Panc1 (cell line): ENCODE data around the gene IPO11. TPM values are rescaled to one million over a fixed set of nuclear protein-coding genes. Genes with fewer than 3 reads are reported as not detected.
"Not testable (repeated sequence)": the region's sequence is repeated elsewhere in the genome, so short reads cannot be mapped to it uniquely, and the experiment has no call there.

Experiments
- ATAC-seq: fragments of 200-7000 bp; cut with Tn5 transposase; 2 replicates; pipeline ENCODE4 v1.9.1; 2020; ENCODE audit warnings: mild to moderate bottlenecking, moderate library complexity
- BruUV-seq: library from RNA; stranded (reverse); fragments of 400-500 nt; replicated peaks from 2 replicates; lab custom pipeline; 2021; lab: Mats Ljungman, UMichigan
- CTCF ChIA-PET: fragments of 300-600 bp; sonication (Branson Sonifier 250); formaldehyde crosslinking; loops from one replicate; lab custom pipeline; 2022; ENCODE audit warnings: antibody characterized with exemption; lab: Charles Lee
- POLR2A ChIA-PET: fragments of 300-600 bp; sonication (Branson Sonifier 250); formaldehyde crosslinking; loops from one replicate; lab custom pipeline; 2022; ENCODE audit warnings: antibody characterized with exemption; lab: Charles Lee
- DNase-seq: peaks from one replicate; pipeline ENCODE4 v3.0.0-alpha.2; 2010; ENCODE audit warnings: low read depth, low spot score
- H3K27ac ChIP-seq: 2 replicates; pipeline ENCODE4 v1.5.1; 2011; ENCODE audit warnings: mild to moderate bottlenecking, low read length, inconsistent platforms
- H3K27me3 ChIP-seq: fragments of 200-500 bp; sonication (Bioruptor generic); 2 replicates; pipeline ENCODE4 v1.6.0; 2014; ENCODE audit warnings: low read length, inconsistent platforms; ENCODE audit not compliant: control insufficient read depth, insufficient read depth
- H3K36me3 ChIP-seq: fragments of 200-500 bp; sonication (Bioruptor generic); 2 replicates; pipeline ENCODE4 v1.5.1; 2014; ENCODE audit warnings: inconsistent platforms, mild to moderate bottlenecking, low read length, moderate library complexity; ENCODE audit not compliant: control insufficient read depth, insufficient read depth
- H3K4me1 ChIP-seq: 2 replicates; pipeline ENCODE4 v1.5.1; 2011; ENCODE audit warnings: inconsistent platforms, mild to moderate bottlenecking, low read length, moderate library complexity; ENCODE audit not compliant: control insufficient read depth, insufficient read depth
- H3K4me3 ChIP-seq, 2 experiments: 2 replicates each; pipeline ENCODE4 v1.5.1; 2011 to 2012; ENCODE audit warnings: low read depth in 2 of 2, low read length in 2 of 2, mild to moderate bottlenecking in 2 of 2, inconsistent platforms in 1 of 2, moderate library complexity in 1 of 2
- H3K9me3 ChIP-seq: fragments of 200-500 bp; sonication (Bioruptor generic); 2 replicates; pipeline ENCODE4 v1.5.1; 2014; ENCODE audit warnings: low read depth, mild to moderate bottlenecking, inconsistent platforms, low read length, moderate library complexity; ENCODE audit not compliant: control insufficient read depth, insufficient read depth
- CTCF ChIP-seq: fragments of 450-650 bp; IDR thresholded peaks from 2 replicates; pipeline ENCODE4 v1.5.1; 2017; ENCODE audit warnings: mild to moderate bottlenecking
- POLR2AphosphoS5 ChIP-seq: IDR thresholded peaks from 2 replicates; pipeline ENCODE4 v1.6.1; 2012; ENCODE audit warnings: mild to moderate bottlenecking, low read depth, low read length, moderate library complexity
- REST ChIP-seq, 2 experiments: IDR thresholded peaks; 2 replicates each; pipeline ENCODE4 v1.6.1; 2011 to 2012; ENCODE audit warnings: low read depth in 2 of 2, control low read depth in 1 of 2, low read length in 1 of 2, mild to moderate bottlenecking in 1 of 2, moderate library complexity in 1 of 2; ENCODE audit not compliant: insufficient read depth in 1 of 2
- SIN3A ChIP-seq: IDR thresholded peaks from 2 replicates; pipeline ENCODE4 v1.6.1; 2012; ENCODE audit warnings: low read depth, mild to moderate bottlenecking, low read length, moderate library complexity, borderline replicate concordance; ENCODE audit not compliant: insufficient read depth
- TCF7L2 ChIP-seq: IDR thresholded peaks from 2 replicates; pipeline ENCODE4 v1.6.1; 2011; ENCODE audit warnings: mild to moderate bottlenecking, low read depth, low read length, inconsistent platforms
- in situ Hi-C: cut with HindIII; loops from 2 replicates; pipeline ENCODE4 v1.10.0; 2016; ENCODE audit warnings: low sequenced_read_pairs, low pct_unique_long_range_greater_than_20kb
- intact Hi-C: fragments of 100-400 bp; cut with micrococcal nuclease; formaldehyde crosslinking; loops from one replicate; pipeline ENCODE4 v1.10.0; 2022; ENCODE audit not compliant: unreplicated experiment
- total RNA-seq: library from RNA; stranded (reverse); gene quantifications from one replicate; pipeline ENCODE4 v1.2.1, GENCODE V29; 2021; ENCODE audit not compliant: unreplicated experiment

IPO11 gene
- total RNA-seq, 1 experiment from 2014 or later = 39.8 TPM

- no peak overlapping the region for H3K27ac ChIP-seq
- POLR2A ChIA-PET = interaction anchor here (0.6 kb wide), 1 partner anchor 92 kb away, joined by 11 read pairs; no protein-coding TSS in a partner anchor
- DNase-seq (no peak), ATAC-seq (no peak)
- H3K27me3 ChIP-seq = no peaks in the 10 kb centered on the region
- intact Hi-C loops (no loop called here), in situ Hi-C loops (no loop called here)
- no peaks in the 10 kb centered on the region; the same call in 1 of the 2 replicates for H3K36me3 ChIP-seq
- H3K9me3 ChIP-seq = no peaks in the 10 kb centered on the region
- no peak overlapping the region for H3K4me3 ChIP-seq
- CTCF ChIA-PET = no interaction called here
- H3K4me1 ChIP-seq = no peaks in the 10 kb centered on the region
- BruUV-seq = no TSS peak
- TF ChIP-seq CTCF = no peak
- no peak for TF ChIP-seq REST (IDR thresholded peaks at IDR 0.05; ENCODE audit: insufficient read depth in 1 of 2, low read depth in 2 of 2, low read length in 1 of 2)
- no peak for TF ChIP-seq SIN3A
- TF ChIP-seq POLR2AphosphoS5 = no peak
These were observed 102.1 kb downstream of the IPO11 start for GRCh38 chr5:62514510-62515119.

- CTCF ChIA-PET, H3K36me3 ChIP-seq, POLR2A ChIA-PET, BruUV-seq, in situ Hi-C loops, H3K27me3 ChIP-seq, DNase-seq, H3K9me3 ChIP-seq, ATAC-seq, H3K4me3 ChIP-seq, intact Hi-C loops, H3K4me1 ChIP-seq, H3K27ac ChIP-seq: not testable (repeated sequence)
These were observed 108.2 kb downstream of the IPO11 start for GRCh38 chr5:62520812-62521211.

GRCh38 chr5:62521319-62521718 lies 108.8 kb downstream of the IPO11 start:
- in situ Hi-C loops = no loop called here
- TF ChIP-seq REST (IDR thresholded peaks at IDR 0.05; ENCODE audit: insufficient read depth in 1 of 2, low read depth in 2 of 2, low read length in 1 of 2) (no peak), POLR2AphosphoS5 (no peak), TCF7L2 (no peak), CTCF (no peak), SIN3A (no peak)
- intact Hi-C loops = no loop called here

More at GRCh38 chr5:62521319-62521718, 108.8 kb downstream of the IPO11 start:
- ChIA-PET POLR2A (no interaction called here), CTCF (no interaction called here)
- no TSS peak for BruUV-seq
- Histone ChIP-seq H3K4me1 (no peaks in the 10 kb centered on the region), H3K27ac (no peak overlapping the region), H3K9me3 (no peaks in the 10 kb centered on the region), H3K4me3 (no peak overlapping the region), H3K36me3 (no peaks in the 10 kb centered on the region), H3K27me3 (no peaks in the 10 kb centered on the region)
- DNase-seq = no peak
- ATAC-seq = no peak
